ENCODE results near the gene FSTL4.
"Not testable (repeated sequence)": the region's sequence is repeated elsewhere in the genome, so short reads cannot be mapped to it uniquely, and the experiment has no call there.

FSTL4 gene

GRCh38 chr5:133232435-133232834 is 379.9 kb downstream of the FSTL4 start:
- Mint-ChIP-seq H3K4me1 (no peaks in the 10 kb centered on the region), H3K36me3 (no peaks in the 10 kb centered on the region), H3K27me3 (no peaks in the 10 kb centered on the region), H3K27ac (no peak overlapping the region), H3K9me3 (no peaks in the 10 kb centered on the region), H3K4me3 (no peak overlapping the region)

- no peaks in the 10 kb centered on the region for H3K36me3 Mint-ChIP-seq
- H3K4me3 Mint-ChIP-seq: no peak overlapping the region
- no peaks in the 10 kb centered on the region for H3K4me1 Mint-ChIP-seq
- H3K27me3 Mint-ChIP-seq: no peaks in the 10 kb centered on the region
- H3K27ac Mint-ChIP-seq: no peak overlapping the region
- no peaks in the 10 kb centered on the region for H3K9me3 Mint-ChIP-seq
These were observed 380.3 kb downstream of the FSTL4 start for GRCh38 chr5:133232011-133232410.

- Mint-ChIP-seq H3K27me3 (no peaks in the 10 kb centered on the region), H3K4me3 (no peak overlapping the region), H3K9me3 (no peaks in the 10 kb centered on the region), H3K4me1 (no peaks in the 10 kb centered on the region), H3K27ac (no peak overlapping the region), H3K36me3 (no peaks in the 10 kb centered on the region)
These were observed 381.3 kb downstream of the FSTL4 start for GRCh38 chr5:133230823-133231578.

GRCh38 chr5:133229931-133230664 is 382.2 kb downstream of the FSTL4 start:
- no peak overlapping the region for H3K4me3 Mint-ChIP-seq
- H3K36me3 Mint-ChIP-seq: no peaks in the 10 kb centered on the region
- H3K27ac Mint-ChIP-seq: no peak overlapping the region
- no peaks in the 10 kb centered on the region for H3K4me1 Mint-ChIP-seq
- H3K27me3 Mint-ChIP-seq: no peaks in the 10 kb centered on the region
- no peaks in the 10 kb centered on the region for H3K9me3 Mint-ChIP-seq

- Mint-ChIP-seq H3K4me3 (no peak overlapping the region), H3K27ac (no peak overlapping the region), H3K27me3 (no peaks in the 10 kb centered on the region), H3K36me3 (no peaks in the 10 kb centered on the region), H3K9me3 (no peaks in the 10 kb centered on the region), H3K4me1 (no peaks in the 10 kb centered on the region)
These were observed 384.0 kb downstream of the FSTL4 start for GRCh38 chr5:133228316-133228715.

GRCh38 chr5:133227897-133228296 is 384.4 kb downstream of the FSTL4 start:
- H3K9me3 Mint-ChIP-seq: no peaks in the 10 kb centered on the region
- no peaks in the 10 kb centered on the region for H3K27me3 Mint-ChIP-seq
- H3K27ac Mint-ChIP-seq: no peak overlapping the region
- H3K4me1 Mint-ChIP-seq: no peaks in the 10 kb centered on the region
- no peak overlapping the region for H3K4me3 Mint-ChIP-seq
- H3K36me3 Mint-ChIP-seq: no peaks in the 10 kb centered on the region

- H3K4me1 Mint-ChIP-seq: no peaks in the 10 kb centered on the region
- no peak overlapping the region for H3K4me3 Mint-ChIP-seq
- H3K27ac Mint-ChIP-seq: no peak overlapping the region
- H3K27me3 Mint-ChIP-seq: no peaks in the 10 kb centered on the region
- H3K9me3 Mint-ChIP-seq: no peaks in the 10 kb centered on the region
- no peaks in the 10 kb centered on the region for H3K36me3 Mint-ChIP-seq
These were observed 385.3 kb downstream of the FSTL4 start for GRCh38 chr5:133227082-133227481.

- H3K4me1 Mint-ChIP-seq: no peaks in the 10 kb centered on the region
- no peak overlapping the region for H3K27ac Mint-ChIP-seq
- H3K36me3 Mint-ChIP-seq: no peaks in the 10 kb centered on the region
- no peaks in the 10 kb centered on the region for H3K27me3 Mint-ChIP-seq
- no peaks in the 10 kb centered on the region for H3K9me3 Mint-ChIP-seq
- no peak overlapping the region for H3K4me3 Mint-ChIP-seq
These were observed 386.2 kb downstream of the FSTL4 start for GRCh38 chr5:133226186-133226585.

- Mint-ChIP-seq H3K27ac (no peak overlapping the region), H3K4me1 (no peaks in the 10 kb centered on the region), H3K4me3 (no peak overlapping the region), H3K36me3 (no peaks in the 10 kb centered on the region), H3K27me3 (no peaks in the 10 kb centered on the region), H3K9me3 (no peaks in the 10 kb centered on the region)
These were observed 386.6 kb downstream of the FSTL4 start for GRCh38 chr5:133225671-133226152.

GRCh38 chr5:133222979-133223378 is 389.4 kb downstream of the FSTL4 start:
- no peaks in the 10 kb centered on the region for H3K9me3 Mint-ChIP-seq
- no peak overlapping the region for H3K27ac Mint-ChIP-seq
- H3K36me3 Mint-ChIP-seq: no peaks in the 10 kb centered on the region
- H3K27me3 Mint-ChIP-seq: no peaks in the 10 kb centered on the region
- no peaks in the 10 kb centered on the region for H3K4me1 Mint-ChIP-seq
- H3K4me3 Mint-ChIP-seq: no peak overlapping the region

- H3K36me3 Mint-ChIP-seq: no peaks in the 10 kb centered on the region
- H3K27me3 Mint-ChIP-seq: no peaks in the 10 kb centered on the region
- H3K4me3 Mint-ChIP-seq: no peak overlapping the region
- no peaks in the 10 kb centered on the region for H3K4me1 Mint-ChIP-seq
- no peaks in the 10 kb centered on the region for H3K9me3 Mint-ChIP-seq
- no peak overlapping the region for H3K27ac Mint-ChIP-seq
These were observed 389.8 kb downstream of the FSTL4 start for GRCh38 chr5:133222521-133222920.

GRCh38 chr5:133222040-133222439 is 390.3 kb downstream of the FSTL4 start:
- no peak overlapping the region for H3K4me3 Mint-ChIP-seq
- no peaks in the 10 kb centered on the region for H3K9me3 Mint-ChIP-seq
- no peaks in the 10 kb centered on the region for H3K27me3 Mint-ChIP-seq
- no peaks in the 10 kb centered on the region for H3K36me3 Mint-ChIP-seq
- no peaks in the 10 kb centered on the region for H3K4me1 Mint-ChIP-seq
- no peak overlapping the region for H3K27ac Mint-ChIP-seq

- Mint-ChIP-seq H3K27me3 (no peaks in the 10 kb centered on the region), H3K27ac (no peak overlapping the region), H3K36me3 (no peaks in the 10 kb centered on the region), H3K4me1 (no peaks in the 10 kb centered on the region), H3K4me3 (no peak overlapping the region), H3K9me3 (no peaks in the 10 kb centered on the region)
These were observed 391.3 kb downstream of the FSTL4 start for GRCh38 chr5:133220851-133221674.

- Mint-ChIP-seq H3K36me3 (no peaks in the 10 kb centered on the region), H3K9me3 (no peaks in the 10 kb centered on the region), H3K27ac (no peak overlapping the region), H3K27me3 (no peaks in the 10 kb centered on the region), H3K4me1 (no peaks in the 10 kb centered on the region), H3K4me3 (no peak overlapping the region)
These were observed 393.0 kb downstream of the FSTL4 start for GRCh38 chr5:133219296-133219695.

- not testable (repeated sequence) for H3K27me3 Mint-ChIP-seq, H3K36me3 Mint-ChIP-seq, H3K27ac Mint-ChIP-seq, H3K4me1 Mint-ChIP-seq, H3K4me3 Mint-ChIP-seq, H3K9me3 Mint-ChIP-seq
These were observed 396.2 kb downstream of the FSTL4 start for GRCh38 chr5:133216138-133216537.
